HepG2 (cell line): ENCODE results near the gene PRIMA1. TPM values are rescaled to one million over a fixed set of nuclear protein-coding genes. Genes with fewer than 3 reads are reported as not detected.
A peak's percentile ranks its signal among the peaks of the same experiment; 100 is the strongest.

Experiments
- BORCS8-MEF2B ChIP-seq: sonication (generic); formaldehyde crosslinking; IDR thresholded peaks from 2 replicates; pipeline ENCODE4 v1.8.0; 2022; ENCODE audit warnings: mild to moderate bottlenecking, missing genetic modification reagents
- ELF1 ChIP-seq: sonication (generic); formaldehyde crosslinking; IDR thresholded peaks from 2 replicates; pipeline ENCODE4 v1.4.0; 2020; ENCODE audit warnings: missing genetic modification reagents
- FOXA3 ChIP-seq: IDR thresholded peaks from 2 replicates; pipeline ENCODE4 v1.6.1; 2016; ENCODE audit warnings: missing genetic modification reagents, missing compliant biosample characterization
- IKZF5 ChIP-seq: IDR thresholded peaks from 2 replicates; pipeline ENCODE4 v1.6.1; 2018; ENCODE audit warnings: missing genetic modification reagents, mild to moderate bottlenecking, missing compliant biosample characterization
- IRF2 ChIP-seq: IDR thresholded peaks from 2 replicates; pipeline ENCODE4 v1.6.1; 2018; ENCODE audit warnings: missing genetic modification reagents, missing compliant biosample characterization
- KAT8 ChIP-seq: IDR thresholded peaks from 2 replicates; pipeline ENCODE4 v1.6.1; 2016; ENCODE audit warnings: missing genetic modification reagents, missing compliant biosample characterization
- NCOA2 ChIP-seq: sonication (generic); formaldehyde crosslinking; IDR thresholded peaks from 2 replicates; pipeline ENCODE4 v1.8.0; 2022; ENCODE audit warnings: inconsistent platforms
- NR2C2 ChIP-seq: sonication (generic); formaldehyde crosslinking; IDR thresholded peaks from 2 replicates; pipeline ENCODE4 v1.4.0; 2020; ENCODE audit warnings: missing genetic modification reagents, mild to moderate bottlenecking, moderate library complexity, borderline replicate concordance
- PITX1 ChIP-seq: sonication (generic); formaldehyde crosslinking; IDR thresholded peaks from 2 replicates; pipeline ENCODE4 v1.5.1; 2020; ENCODE audit warnings: mild to moderate bottlenecking, missing genetic modification reagents
- PPARG ChIP-seq: conservative IDR thresholded peaks from 2 replicates; pipeline ENCODE4 v1.6.1; 2016; ENCODE audit warnings: missing biosample characterization, missing genetic modification reagents
- RARA ChIP-seq: IDR thresholded peaks from 2 replicates; pipeline ENCODE4 v1.6.1; 2016; ENCODE audit warnings: missing genetic modification reagents, missing compliant biosample characterization
- RCOR2 ChIP-seq: IDR thresholded peaks from 2 replicates; pipeline ENCODE4 v1.6.1; 2016; ENCODE audit warnings: missing biosample characterization, missing genetic modification reagents
- SP5 ChIP-seq: IDR thresholded peaks from 2 replicates; pipeline ENCODE4 v1.6.1; 2016; ENCODE audit warnings: low read depth, borderline replicate concordance
- TEAD3 ChIP-seq: optimal IDR thresholded peaks from 2 replicates; pipeline ENCODE3; 2016; ENCODE audit warnings: borderline replicate concordance
- TFDP1 ChIP-seq: IDR thresholded peaks from 2 replicates; pipeline ENCODE4 v1.6.1; 2016; ENCODE audit warnings: missing compliant biosample characterization, missing genetic modification reagents, borderline replicate concordance
- TFDP2 ChIP-seq: sonication (generic); formaldehyde crosslinking; IDR thresholded peaks from 2 replicates; pipeline ENCODE4 v1.4.0; 2020; ENCODE audit warnings: missing genetic modification reagents
- THAP7 ChIP-seq: sonication (generic); formaldehyde crosslinking; IDR thresholded peaks from 2 replicates; pipeline ENCODE4 v1.8.1; 2023; ENCODE audit warnings: mild to moderate bottlenecking, missing genetic modification reagents
- ZBTB3 ChIP-seq: sonication (generic); formaldehyde crosslinking; IDR thresholded peaks from 2 replicates; pipeline ENCODE4 v1.4.0; 2020; ENCODE audit warnings: low read depth, mild to moderate bottlenecking, moderate library complexity, missing genetic modification reagents, borderline replicate concordance
- ZMAT3 ChIP-seq: sonication (generic); formaldehyde crosslinking; conservative IDR thresholded peaks from 2 replicates; pipeline ENCODE4 v1.7.0; 2021; ENCODE audit warnings: missing genetic modification reagents
- ZMYM4 ChIP-seq: sonication (generic); formaldehyde crosslinking; IDR thresholded peaks from 2 replicates; pipeline ENCODE4 v1.8.1; 2023; ENCODE audit warnings: mild to moderate bottlenecking, missing genetic modification reagents
- ZNF644 ChIP-seq: IDR thresholded peaks from 2 replicates; pipeline ENCODE4 v1.6.1; 2016; ENCODE audit warnings: low read depth
- ZNF800 ChIP-seq: sonication (generic); formaldehyde crosslinking; IDR thresholded peaks from 2 replicates; pipeline ENCODE4 v1.4.0; 2020; ENCODE audit warnings: missing genetic modification reagents
- ZSCAN9 ChIP-seq: IDR thresholded peaks from 2 replicates; pipeline ENCODE4 v1.6.1; 2016; ENCODE audit warnings: borderline replicate concordance
- polyA plus RNA-seq, 8 experiments: library from polyadenylated mRNA; depleted of rRNA in 3 of 8; stranded (reverse) in 7 of 8; unstranded in 1 of 8; fragments of >200 nt; fragmentation: Illumina TruSeq in 4 of 8; extraction: Trizol in 4 of 8; gene quantifications; 2 replicates each; pipeline versions ENCODE4 v1.2.1 to v1.2.3, GENCODE V29; 2011 to 2016; ENCODE audit warnings: low read depth in 4 of 8, missing spikeins in 1 of 8, mixed read lengths in 1 of 8; ENCODE audit not compliant: insufficient read depth in 1 of 8
- total RNA-seq, 5 experiments: library from RNA; depleted of rRNA; stranded (reverse); fragments of >200 nt; fragmentation: Illumina TruSeq; extraction: Trizol; gene quantifications; 2 replicates each; pipeline ENCODE4 v1.2.3, GENCODE V29; 2016; ENCODE audit warnings: low read depth in 1 of 5

The PRIMA1 gene
- total and polyA plus RNA-seq, 2 of the 13 experiments (the other 11 are each of a cell fraction or from before 2014, with no cell fraction given) = 2.4 to 3.2 TPM

GRCh38 chr14:93799989-93800921 is 12.0 kb upstream of the PRIMA1 start (continued):
- TF ChIP-seq IKZF5 (peak; percentile 95; the same call in 1 of the 2 replicates), ZBTB3 (CRISPR knock-in tag) (0 out of 2 replicates have a peak, but pooled peaks have one; percentile 51), ZSCAN9 (CRISPR knock-in tag) (peak; percentile 24; the same call in 1 of the 2 replicates), SP5 (CRISPR knock-in tag) (0 out of 2 replicates have a peak, but pooled peaks have one; percentile 5), IRF2 (CRISPR knock-in tag) (peak; percentile 25; the same call in 1 of the 2 replicates), FOXA3 (CRISPR knock-in tag) (peak; percentile 28; the same call in 1 of the 2 replicates), ZNF800 (CRISPR knock-in tag) (0 out of 2 replicates have a peak, but pooled peaks have one; percentile 61), ZMYM4 (CRISPR knock-in tag) (0 out of 2 replicates have a peak, but pooled peaks have one; percentile 9), TFDP2 (CRISPR knock-in tag) (0 out of 2 replicates have a peak, but pooled peaks have one; percentile 25), ELF1 (CRISPR knock-in tag) (peak; percentile 71), PPARG (CRISPR knock-in tag) (0 out of 2 replicates have a peak, but pooled peaks have one; percentile 29), RCOR2 (CRISPR knock-in tag) (0 out of 2 replicates have a peak, but pooled peaks have one; percentile 10), BORCS8-MEF2B (CRISPR knock-in tag) (peak; percentile 33; the same call in 1 of the 2 replicates), NCOA2 (CRISPR knock-in tag) (no peak), RARA (CRISPR knock-in tag) (no peak), PITX1 (CRISPR knock-in tag) (peak; percentile 33; the same call in 1 of the 2 replicates), THAP7 (CRISPR knock-in tag) (0 out of 2 replicates have a peak, but pooled peaks have one; percentile 14), TEAD3 (CRISPR knock-in tag) (peak; percentile 21), NR2C2 (CRISPR knock-in tag) (peak; percentile 17; the same call in 1 of the 2 replicates), ZNF644 (peak; percentile 22; the same call in 1 of the 2 replicates), TFDP1 (CRISPR knock-in tag) (peak; percentile 40; the same call in 1 of the 2 replicates), KAT8 (CRISPR knock-in tag) (peak; percentile 49), ZMAT3 (CRISPR knock-in tag) (peak; percentile 23; the same call in 1 of the 2 replicates)
